Uterus (tissue), 2 donors: ENCODE results near the gene TUBA8.

Experiments used
- POLR2A ChIP-seq, 2 donors: fragments of 450-650 bp; IDR thresholded peaks; one replicate each; pipeline ENCODE4 v1.6.1; 2016; ENCODE audit warnings: antibody characterized with exemption in 2 of 2, mild to moderate bottlenecking in 1 of 2, moderate library complexity in 1 of 2
- TF ChIP-seq, protein P1 (sequence below), 4 experiments: fragments of 200-600 bp in 2 of 4; fragments of 450-650 bp in 2 of 4; sonication (generic) in 2 of 4; IDR thresholded peaks; one replicate each; pipeline ENCODE4 v1.5.1; 2016 to 2019; ENCODE audit warnings: antibody characterized with exemption in 4 of 4, mild to moderate bottlenecking in 2 of 4, moderate library complexity in 1 of 4

DNA sequence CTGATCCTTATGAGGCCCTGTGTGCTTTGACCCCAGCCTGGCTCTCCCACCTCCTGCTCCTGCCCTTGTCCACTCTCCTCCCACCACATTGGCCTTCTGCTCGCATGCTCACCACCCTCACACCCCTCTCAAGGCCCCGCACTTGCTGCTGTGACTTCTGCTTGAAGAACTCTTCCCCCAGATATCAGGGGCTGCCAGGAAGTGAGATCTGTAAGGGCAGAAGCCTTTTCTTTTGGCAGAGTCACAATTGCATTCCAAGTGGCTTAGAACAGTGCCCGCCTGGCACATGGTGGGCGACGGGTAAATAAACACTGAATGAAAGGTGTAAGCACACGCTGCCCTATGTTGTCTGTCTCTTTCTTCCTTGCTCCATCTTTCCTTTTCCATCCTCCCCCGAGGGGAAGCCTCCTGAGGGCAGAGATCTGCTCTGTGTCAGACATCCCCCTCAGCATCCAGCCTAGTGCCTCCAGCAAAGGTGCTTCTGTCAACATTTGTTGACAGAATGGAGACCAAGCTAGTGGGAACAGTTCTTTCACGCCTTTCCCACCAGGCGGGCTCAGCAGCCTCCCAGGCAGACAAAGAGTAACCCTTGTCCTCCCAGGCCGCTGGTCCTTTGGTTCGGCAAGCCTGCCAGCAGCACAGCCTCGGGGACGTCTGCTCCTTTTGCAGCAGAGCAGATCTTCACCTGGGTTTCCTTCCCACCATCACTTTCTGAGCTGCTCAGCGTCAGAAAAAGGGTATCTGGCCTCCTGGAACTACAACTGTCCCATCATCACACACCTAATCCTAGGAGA lies 42.9 kb upstream of the TUBA8 start:
- TF ChIP-seq, protein P1, sequence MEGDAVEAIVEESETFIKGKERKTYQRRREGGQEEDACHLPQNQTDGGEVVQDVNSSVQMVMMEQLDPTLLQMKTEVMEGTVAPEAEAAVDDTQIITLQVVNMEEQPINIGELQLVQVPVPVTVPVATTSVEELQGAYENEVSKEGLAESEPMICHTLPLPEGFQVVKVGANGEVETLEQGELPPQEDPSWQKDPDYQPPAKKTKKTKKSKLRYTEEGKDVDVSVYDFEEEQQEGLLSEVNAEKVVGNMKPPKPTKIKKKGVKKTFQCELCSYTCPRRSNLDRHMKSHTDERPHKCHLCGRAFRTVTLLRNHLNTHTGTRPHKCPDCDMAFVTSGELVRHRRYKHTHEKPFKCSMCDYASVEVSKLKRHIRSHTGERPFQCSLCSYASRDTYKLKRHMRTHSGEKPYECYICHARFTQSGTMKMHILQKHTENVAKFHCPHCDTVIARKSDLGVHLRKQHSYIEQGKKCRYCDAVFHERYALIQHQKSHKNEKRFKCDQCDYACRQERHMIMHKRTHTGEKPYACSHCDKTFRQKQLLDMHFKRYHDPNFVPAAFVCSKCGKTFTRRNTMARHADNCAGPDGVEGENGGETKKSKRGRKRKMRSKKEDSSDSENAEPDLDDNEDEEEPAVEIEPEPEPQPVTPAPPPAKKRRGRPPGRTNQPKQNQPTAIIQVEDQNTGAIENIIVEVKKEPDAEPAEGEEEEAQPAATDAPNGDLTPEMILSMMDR (IDR thresholded peaks at IDR 0.05): no peak
- no peak for TF ChIP-seq POLR2A (IDR thresholded peaks at IDR 0.05)
